ENCODE measurements around the gene DCK.

- TF ChIP-seq CTCF (conservative IDR thresholded peaks at IDR 0.05; ENCODE audit: low read depth, low read length) = no peak
- no peak for TF ChIP-seq NFE2L2 (IDR thresholded peaks at IDR 0.05; ENCODE audit: low read depth, low read length)
- TF ChIP-seq POLR2A (IDR thresholded peaks at IDR 0.05; ENCODE audit: low read depth, low read length) = no peak
- TF ChIP-seq CEBPB (IDR thresholded peaks at IDR 0.05; ENCODE audit: low read depth, low read length) = no peak
- TF ChIP-seq RFX5 (IDR thresholded peaks at IDR 0.05; ENCODE audit: low read depth, low read length) = no peak
- no peak for TF ChIP-seq MAFK (IDR thresholded peaks at IDR 0.05; ENCODE audit: low read depth, low read length)
- TF ChIP-seq BHLHE40 (IDR thresholded peaks at IDR 0.05; ENCODE audit: low read depth, low read length) = no peak
- TF ChIP-seq MXI1 (IDR thresholded peaks at IDR 0.05; ENCODE audit: borderline replicate concordance, low read depth, low read length) = no peak
- TF ChIP-seq USF2 (IDR thresholded peaks at IDR 0.05; ENCODE audit: low read depth, low read length) = no peak
- TF ChIP-seq CHD1 (IDR thresholded peaks at IDR 0.05; ENCODE audit: low read depth, low read length) = no peak
Measured at GRCh38 chr4:70945046-70945445, 48.4 kb upstream of the DCK start.
